Osteocyte (in vitro differentiated cells): Measurements from ENCODE around the gene CELF4. TPM values are rescaled to one million over a fixed set of nuclear protein-coding genes. Genes with fewer than 3 reads are reported as not detected.

Experiments
- DNase-seq: peaks from one replicate; pipeline ENCODE4 v3.0.0; 2021; ENCODE audit warnings: mixed read lengths; ENCODE audit not compliant: unreplicated experiment; ENCODE audit errors: extremely low spot score
- H3K27ac Mint-ChIP-seq: one replicate; pipeline ENCODE4 v1.8.0; 2021; ENCODE audit warnings: mild to moderate bottlenecking, mixed read lengths; ENCODE audit not compliant: unreplicated experiment
- H3K27me3 Mint-ChIP-seq: one replicate; pipeline ENCODE4 v1.8.0; 2021; ENCODE audit warnings: mixed read lengths; ENCODE audit not compliant: unreplicated experiment
- H3K36me3 Mint-ChIP-seq: one replicate; pipeline ENCODE4 v1.8.0; 2021; ENCODE audit warnings: mixed read lengths; ENCODE audit not compliant: unreplicated experiment
- H3K4me1 Mint-ChIP-seq: one replicate; pipeline ENCODE4 v1.8.0; 2021; ENCODE audit warnings: mixed read lengths; ENCODE audit not compliant: unreplicated experiment
- H3K4me3 Mint-ChIP-seq: one replicate; pipeline ENCODE4 v1.8.0; 2021; ENCODE audit warnings: mild to moderate bottlenecking, moderate library complexity, mixed read lengths; ENCODE audit not compliant: unreplicated experiment
- H3K9me3 Mint-ChIP-seq: one replicate; pipeline ENCODE4 v1.8.0; 2021; ENCODE audit warnings: mixed read lengths; ENCODE audit not compliant: unreplicated experiment
- total RNA-seq: library from RNA; stranded (reverse); gene quantifications from 2 replicates; pipeline ENCODE4 v1.2.1, GENCODE V29; 2021
- TF ChIP-seq, protein P1 (sequence below): fragments of 200-600 bp; sonication (generic); IDR thresholded peaks from 2 replicates; pipeline ENCODE4 v1.5.0; 2021; ENCODE audit warnings: antibody characterized with exemption, mild to moderate bottlenecking, moderate library complexity

Gene CELF4
- total RNA-seq, 1 donor from 2014 or later, result not detected

DNA sequence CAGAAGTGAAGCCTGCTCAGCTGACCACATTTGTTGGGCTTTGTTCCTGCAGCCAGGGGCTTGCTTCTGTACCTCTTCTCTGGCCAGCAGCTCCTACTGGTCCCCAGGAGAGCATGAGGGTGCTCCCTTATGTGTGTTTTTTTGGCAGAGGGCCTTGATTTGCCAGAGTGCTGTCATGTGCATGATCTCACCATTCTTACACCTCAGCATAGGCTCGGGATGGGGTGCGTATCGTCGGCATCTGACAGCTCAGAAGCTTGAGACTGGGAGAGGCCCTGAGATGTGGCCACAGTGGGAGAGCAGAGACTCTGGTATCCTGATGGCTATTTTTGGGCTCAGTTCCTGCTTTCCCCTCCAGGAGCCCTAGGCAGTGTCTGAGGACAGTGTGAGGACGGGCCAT, 71.2 kb downstream of the CELF4 start:
- H3K9me3 Mint-ChIP-seq, result no peaks in the 10 kb centered on the region
- no peaks in the 10 kb centered on the region for H3K27me3 Mint-ChIP-seq
- TF ChIP-seq, protein P1, sequence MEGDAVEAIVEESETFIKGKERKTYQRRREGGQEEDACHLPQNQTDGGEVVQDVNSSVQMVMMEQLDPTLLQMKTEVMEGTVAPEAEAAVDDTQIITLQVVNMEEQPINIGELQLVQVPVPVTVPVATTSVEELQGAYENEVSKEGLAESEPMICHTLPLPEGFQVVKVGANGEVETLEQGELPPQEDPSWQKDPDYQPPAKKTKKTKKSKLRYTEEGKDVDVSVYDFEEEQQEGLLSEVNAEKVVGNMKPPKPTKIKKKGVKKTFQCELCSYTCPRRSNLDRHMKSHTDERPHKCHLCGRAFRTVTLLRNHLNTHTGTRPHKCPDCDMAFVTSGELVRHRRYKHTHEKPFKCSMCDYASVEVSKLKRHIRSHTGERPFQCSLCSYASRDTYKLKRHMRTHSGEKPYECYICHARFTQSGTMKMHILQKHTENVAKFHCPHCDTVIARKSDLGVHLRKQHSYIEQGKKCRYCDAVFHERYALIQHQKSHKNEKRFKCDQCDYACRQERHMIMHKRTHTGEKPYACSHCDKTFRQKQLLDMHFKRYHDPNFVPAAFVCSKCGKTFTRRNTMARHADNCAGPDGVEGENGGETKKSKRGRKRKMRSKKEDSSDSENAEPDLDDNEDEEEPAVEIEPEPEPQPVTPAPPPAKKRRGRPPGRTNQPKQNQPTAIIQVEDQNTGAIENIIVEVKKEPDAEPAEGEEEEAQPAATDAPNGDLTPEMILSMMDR, result no peak
- H3K36me3 Mint-ChIP-seq, result no peaks in the 10 kb centered on the region
- H3K4me1 Mint-ChIP-seq, result no peaks in the 10 kb centered on the region
- H3K27ac Mint-ChIP-seq, result no peak overlapping the region
- no peak overlapping the region for H3K4me3 Mint-ChIP-seq
- no peak for DNase-seq

- TF ChIP-seq, protein P1, result no peak
- H3K27me3 Mint-ChIP-seq, result peaks cover 1% of the 10 kb centered on the region
- no peak for DNase-seq
- no peaks in the 10 kb centered on the region for H3K36me3 Mint-ChIP-seq
- H3K4me1 Mint-ChIP-seq, result no peaks in the 10 kb centered on the region
- H3K9me3 Mint-ChIP-seq, result no peaks in the 10 kb centered on the region
- H3K4me3 Mint-ChIP-seq, result no peak overlapping the region
- no peak overlapping the region for H3K27ac Mint-ChIP-seq
Measured at GRCh38 chr18:37493352-37493935, 72.2 kb downstream of the CELF4 start.

GRCh38 chr18:37492952-37493351, 72.6 kb downstream of the CELF4 start:
- H3K4me1 Mint-ChIP-seq, result no peaks in the 10 kb centered on the region
- H3K4me3 Mint-ChIP-seq, result no peak overlapping the region
- H3K36me3 Mint-ChIP-seq, result no peaks in the 10 kb centered on the region
- H3K9me3 Mint-ChIP-seq, result no peaks in the 10 kb centered on the region
- no peak overlapping the region for H3K27ac Mint-ChIP-seq
- TF ChIP-seq, protein P1, result no peak
- H3K27me3 Mint-ChIP-seq, result peaks cover 6% of the 10 kb centered on the region
- DNase-seq, result no peak

DNA sequence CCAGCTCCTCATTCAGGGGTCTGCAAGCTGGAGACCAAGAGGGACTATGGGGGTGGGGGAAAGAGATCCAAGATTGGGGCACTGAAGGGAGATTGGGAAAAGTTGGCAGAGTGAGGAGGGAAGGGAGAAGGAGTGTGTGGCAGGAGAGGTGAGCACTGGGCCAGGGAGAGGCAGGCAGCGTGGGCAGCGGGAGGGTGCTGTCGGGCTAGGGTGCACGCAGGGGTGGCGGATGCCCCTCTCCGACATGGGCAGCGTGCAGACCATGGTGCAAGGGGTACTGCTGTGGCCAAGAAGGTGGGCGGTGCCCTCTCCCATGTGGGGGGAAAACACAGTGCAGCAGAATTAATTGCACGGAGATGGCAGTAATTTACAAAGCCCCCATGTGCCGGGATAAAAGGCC, 74.1 kb downstream of the CELF4 start:
- no peak overlapping the region for H3K4me3 Mint-ChIP-seq
- H3K27ac Mint-ChIP-seq, result no peak overlapping the region
- no peak for DNase-seq
- TF ChIP-seq, protein P1, result no peak
- peaks cover 18% of the 10 kb centered on the region for H3K27me3 Mint-ChIP-seq
- no peaks in the 10 kb centered on the region for H3K4me1 Mint-ChIP-seq
- H3K9me3 Mint-ChIP-seq, result no peaks in the 10 kb centered on the region
- no peaks in the 10 kb centered on the region for H3K36me3 Mint-ChIP-seq

DNA sequence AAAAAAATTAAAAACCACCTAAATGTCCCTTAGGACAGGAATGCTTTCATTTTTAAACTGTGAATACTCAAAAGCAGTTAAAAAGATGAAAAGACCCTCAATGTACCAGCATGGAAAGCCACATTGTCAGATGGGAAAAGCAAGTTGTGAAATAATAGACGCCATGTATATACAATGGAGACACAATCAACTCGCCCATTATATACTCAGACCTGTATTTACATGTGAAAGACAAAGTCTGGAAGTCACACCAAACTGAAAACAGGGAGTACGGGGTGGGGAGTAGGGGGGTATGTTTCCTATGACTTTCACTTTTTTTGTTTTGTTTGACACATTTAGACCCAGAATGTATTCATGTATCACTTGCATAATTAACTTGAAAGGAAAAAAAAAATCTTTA, 75.6 kb downstream of the CELF4 start:
- Mint-ChIP-seq H3K4me3 (no peak overlapping the region), H3K27ac (no peak overlapping the region), H3K4me1 (peaks cover 3% of the 10 kb centered on the region), H3K36me3 (no peaks in the 10 kb centered on the region), H3K9me3 (no peaks in the 10 kb centered on the region), H3K27me3 (peaks cover 28% of the 10 kb centered on the region)
- DNase-seq, result no peak
- TF ChIP-seq, protein P1, result no peak
